ENCODE measurements around the gene ZPLD1. TPM values are rescaled to one million over a fixed set of nuclear protein-coding genes. Genes with fewer than 3 reads are reported as not detected.

ZPLD1 gene
- total and polyA plus RNA-seq, 5 donors: 0.17 TPM; not detected in 4

DNA sequence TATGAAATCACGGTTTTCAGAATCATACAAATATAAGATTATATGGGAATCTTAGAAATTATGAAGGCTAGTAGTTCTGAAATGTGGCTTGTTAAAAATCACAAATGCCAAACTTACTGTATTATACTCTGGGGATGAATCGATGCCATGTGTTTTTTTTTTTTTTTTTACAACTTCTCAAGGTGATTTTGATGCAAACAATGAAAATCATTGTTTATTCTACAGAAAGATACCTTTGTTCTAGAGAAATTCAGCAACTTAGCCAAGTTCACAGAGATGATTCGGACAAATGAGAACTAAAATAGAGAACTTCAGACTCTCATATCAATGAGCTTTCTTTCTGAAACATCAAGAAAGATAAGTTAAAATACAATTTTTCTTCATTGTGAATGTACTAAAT lies 92.0 kb downstream of the ZPLD1 start:
- intact Hi-C loops (cut with DNase I): loop anchor here in 2 of 4 donors (5.0 to 10.0 kb wide), 2 partner anchors 60 to 62 kb away; no protein-coding TSS in a partner anchor
- Histone ChIP-seq H3K27ac (ENCODE audit: low read length) (no peak overlapping the region), H3K9me3 (ENCODE audit: control insufficient read depth, low read length) (no peaks in the 10 kb centered on the region), H3K27me3 (ENCODE audit: control insufficient read depth, insufficient read depth) (no peaks in the 10 kb centered on the region), H3K4me3 (ENCODE audit: low read length) (no peak overlapping the region), H3K4me1 (ENCODE audit: control insufficient read depth, insufficient read depth, low read length) (no peaks in the 10 kb centered on the region)
- DNase-seq (no peak), ATAC-seq (no peak)
- 79% methylated on average over 3 of the region's 3 CpGs for WGBS

DNA sequence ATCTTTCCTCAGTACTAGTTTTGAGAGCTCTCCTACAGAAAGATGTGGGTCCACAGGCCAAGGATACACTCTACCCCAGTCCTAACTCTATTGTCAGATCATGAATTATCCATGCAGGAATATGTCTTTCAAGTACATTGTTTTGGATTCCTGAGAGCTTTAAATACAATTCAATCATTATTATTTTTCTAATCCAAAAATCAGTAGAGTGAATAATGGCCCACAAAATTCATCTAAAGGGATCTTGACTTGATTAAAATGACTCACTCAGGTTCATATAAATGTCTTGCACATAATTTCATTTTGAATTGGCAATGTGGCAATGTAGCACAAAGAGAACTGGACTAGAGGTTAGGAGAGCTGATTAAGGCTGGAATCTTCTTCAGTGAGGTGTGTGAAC lies 93.9 kb downstream of the ZPLD1 start:
- ATAC-seq (no peak), DNase-seq (no peak)
- no peak overlapping the region for H3K27ac ChIP-seq (ENCODE audit: low read length)
- intact Hi-C loops (cut with DNase I): loop anchor here in 2 of 4 donors (5.0 to 10.0 kb wide), 2 partner anchors 61 to 64 kb away; no protein-coding TSS in a partner anchor
- H3K4me3 ChIP-seq (ENCODE audit: low read length): no peak overlapping the region
- H3K27me3 ChIP-seq (ENCODE audit: control insufficient read depth, insufficient read depth): no peaks in the 10 kb centered on the region
- no peaks in the 10 kb centered on the region for H3K4me1 ChIP-seq (ENCODE audit: control insufficient read depth, insufficient read depth, low read length)
- no peaks in the 10 kb centered on the region for H3K9me3 ChIP-seq (ENCODE audit: control insufficient read depth, low read length)
